ENCODE data around the gene CD164. TPM values are rescaled to one million over a fixed set of nuclear protein-coding genes. Genes with fewer than 3 reads are reported as not detected.
A peak's percentile ranks its signal among the peaks of the same experiment; 100 is the strongest.

Gene CD164
- total RNA-seq, 1 experiment from 2014 or later = 95.6 TPM

GRCh38 chr6:109381061-109381746 lies 1.1 kb downstream of the CD164 start:
- Histone ChIP-seq H3K9me2 (replicated peaks; ENCODE audit: low read length) (no peaks in the 10 kb centered on the region), H3K4me3 (ENCODE audit: low read length) (peak overlapping the region; percentile 95), H3K4me2 (ENCODE audit: low read length) (peak overlapping the region; percentile 87), H3K79me2 (ENCODE audit: low read length) (peaks cover 60% of the 10 kb centered on the region), H4K20me1 (ENCODE audit: low read length) (peaks cover 40% of the 10 kb centered on the region), H2AFZ (ENCODE audit: low read length) (no peak overlapping the region), H3K36me3 (ENCODE audit: low read depth, low read length) (peaks cover 18% of the 10 kb centered on the region), H3K27ac (ENCODE audit: low read length) (peak overlapping the region; percentile 84), H3K9me3 (ENCODE audit: low read length) (no peaks in the 10 kb centered on the region), H3K27me3 (ENCODE audit: low read length) (no peaks in the 10 kb centered on the region), H3K4me1 (ENCODE audit: insufficient read depth, low read length) (peaks cover 28% of the 10 kb centered on the region), H3K9ac (ENCODE audit: low read length) (peak overlapping the region; percentile 93), H3F3A (ENCODE audit: low read length, unreplicated experiment) (no peaks in the 10 kb centered on the region)
- DNase-seq (peak; percentile 20), ATAC-seq (no peak)
- POLR2A ChIA-PET (ENCODE audit: unreplicated experiment) = interaction anchor here (0.6 kb wide), 1 partner anchor 81 kb away, joined by 5 read pairs; no protein-coding TSS in a partner anchor
- no peak for TF ChIP-seq EZH2phosphoT487 (IDR thresholded peaks at IDR 0.05; ENCODE audit: borderline replicate concordance, low read length)
- TF ChIP-seq CTCF (conservative IDR thresholded peaks at IDR 0.05; ENCODE audit: low read depth, low read length) = no peak
- TF ChIP-seq EZH2 (IDR thresholded peaks at IDR 0.05; ENCODE audit: low read length, unreplicated experiment) = no peak
- TSS peak; percentile 42 for BruUV-seq (replicated peaks)
- intact Hi-C loops (cut with micrococcal nuclease) = loop anchor here (5.0 kb wide), 1 partner anchor 124 kb away; no protein-coding TSS in a partner anchor
- CTCF ChIA-PET = no interaction called here

- Histone ChIP-seq H3K9me2 (replicated peaks; ENCODE audit: low read length) (no peaks in the 10 kb centered on the region), H3K36me3 (ENCODE audit: low read depth, low read length) (peaks cover 32% of the 10 kb centered on the region), H3F3A (ENCODE audit: low read length, unreplicated experiment) (no peaks in the 10 kb centered on the region), H3K9ac (ENCODE audit: low read length) (peak overlapping the region; percentile 93), H3K9me3 (ENCODE audit: low read length) (no peaks in the 10 kb centered on the region), H3K4me3 (ENCODE audit: low read length) (peak overlapping the region; percentile 95), H2AFZ (ENCODE audit: low read length) (no peak overlapping the region), H3K4me1 (ENCODE audit: insufficient read depth, low read length) (peaks cover 22% of the 10 kb centered on the region), H3K27me3 (ENCODE audit: low read length) (no peaks in the 10 kb centered on the region), H4K20me1 (ENCODE audit: low read length) (peaks cover 43% of the 10 kb centered on the region), H3K79me2 (ENCODE audit: low read length) (peaks cover 75% of the 10 kb centered on the region), H3K27ac (ENCODE audit: low read length) (no peak overlapping the region), H3K4me2 (ENCODE audit: low read length) (peak overlapping the region; percentile 87)
- ATAC-seq = no peak
- ChIA-PET CTCF (no interaction called here), POLR2A (ENCODE audit: unreplicated experiment) (no interaction called here)
- TF ChIP-seq CTCF (conservative IDR thresholded peaks at IDR 0.05; ENCODE audit: low read depth, low read length) = no peak
- TF ChIP-seq EZH2 (IDR thresholded peaks at IDR 0.05; ENCODE audit: low read length, unreplicated experiment) = no peak
- no peak for TF ChIP-seq EZH2phosphoT487 (IDR thresholded peaks at IDR 0.05; ENCODE audit: borderline replicate concordance, low read length)
- BruUV-seq (replicated peaks) = no TSS peak
- peak; percentile 13 for DNase-seq
- intact Hi-C loops (cut with micrococcal nuclease) = loop anchor here (5.0 kb wide), 1 partner anchor 122 kb away; no protein-coding TSS in a partner anchor
Measured at GRCh38 chr6:109379711-109380110, 2.6 kb downstream of the CD164 start.

- DNase-seq (no peak), ATAC-seq (no peak)
- Histone ChIP-seq H3K4me2 (ENCODE audit: low read length) (no peak overlapping the region), H3K27ac (ENCODE audit: low read length) (no peak overlapping the region), H2AFZ (ENCODE audit: low read length) (no peak overlapping the region), H3K79me2 (ENCODE audit: low read length) (peaks cover 82% of the 10 kb centered on the region), H3K36me3 (ENCODE audit: low read depth, low read length) (peaks cover 49% of the 10 kb centered on the region), H3K4me3 (ENCODE audit: low read length) (no peak overlapping the region), H3K9me2 (replicated peaks; ENCODE audit: low read length) (no peaks in the 10 kb centered on the region), H3K27me3 (ENCODE audit: low read length) (no peaks in the 10 kb centered on the region), H3F3A (ENCODE audit: low read length, unreplicated experiment) (no peaks in the 10 kb centered on the region), H3K9ac (ENCODE audit: low read length) (no peak overlapping the region), H3K4me1 (ENCODE audit: insufficient read depth, low read length) (peaks cover 10% of the 10 kb centered on the region), H3K9me3 (ENCODE audit: low read length) (no peaks in the 10 kb centered on the region), H4K20me1 (ENCODE audit: low read length) (peaks cover 43% of the 10 kb centered on the region)
- BruUV-seq (replicated peaks) = no TSS peak
- ChIA-PET POLR2A (ENCODE audit: unreplicated experiment) (no interaction called here), CTCF (no interaction called here)
- TF ChIP-seq EZH2 (IDR thresholded peaks at IDR 0.05; ENCODE audit: low read length, unreplicated experiment) (no peak), EZH2phosphoT487 (IDR thresholded peaks at IDR 0.05; ENCODE audit: borderline replicate concordance, low read length) (no peak), CTCF (conservative IDR thresholded peaks at IDR 0.05; ENCODE audit: low read depth, low read length) (no peak)
- intact Hi-C loops (cut with micrococcal nuclease) = no loop called here
Measured at GRCh38 chr6:109377717-109378116, 4.5 kb downstream of the CD164 start.

All from PC-3 (cell line).